H1 (cell line): ENCODE data around the gene PLCB2. TPM values are rescaled to one million over a fixed set of nuclear protein-coding genes. Genes with fewer than 3 reads are reported as not detected.
A peak's percentile ranks its signal among the peaks of the same experiment; 100 is the strongest.

Source experiments
- CTCF ChIA-PET: fragments of 300-600 bp; sonication (Branson Sonifier 250); formaldehyde crosslinking; loops from one replicate; lab custom pipeline; 2021; ENCODE audit not compliant: partially characterized antibody; lab: Charles Lee
- POLR2A ChIA-PET: fragments of 300-600 bp; sonication (Branson Sonifier 250); formaldehyde crosslinking; loops from one replicate; lab custom pipeline; 2021; ENCODE audit warnings: inconsistent platforms; ENCODE audit not compliant: partially characterized antibody; lab: Charles Lee
- DNase-seq, 2 experiments: peaks; one replicate each; pipeline versions ENCODE4 v3.0.0 to v3.0.0-alpha.2; 2010 to 2022; ENCODE audit warnings: low spot score in 2 of 2, low read depth in 1 of 2, mixed read lengths in 1 of 2
- FAIRE-seq: peaks from 2 replicates; lab custom pipeline; 2011; peaks lifted over from hg19 to GRCh38; lab: Jason Lieb, UNC
- H2AFZ ChIP-seq: 2 replicates; pipeline ENCODE4 v1.8.1; 2012; ENCODE audit warnings: low read length, inconsistent platforms
- H2AK5ac ChIP-seq: 2 replicates; pipeline ENCODE4 v1.6.1; 2013; ENCODE audit warnings: low read depth, low read length
- H2BK120ac ChIP-seq: replicated peaks from 2 replicates; pipeline ENCODE3; 2013; ENCODE audit warnings: low read depth, low read length, inconsistent platforms
- H2BK12ac ChIP-seq: 2 replicates; pipeline ENCODE4 v1.6.1; 2013; ENCODE audit warnings: low read depth, low read length
- H2BK15ac ChIP-seq: 2 replicates; pipeline ENCODE4 v1.6.1; 2013; ENCODE audit warnings: low read length
- H2BK20ac ChIP-seq: 2 replicates; pipeline ENCODE4 v1.6.1; 2013; ENCODE audit warnings: low read length
- H2BK5ac ChIP-seq: 2 replicates; pipeline ENCODE4 v1.6.1; 2013; ENCODE audit warnings: low read depth, low read length
- H3K14ac ChIP-seq: 2 replicates; pipeline ENCODE4 v1.6.1; 2013; ENCODE audit warnings: inconsistent platforms; ENCODE audit not compliant: insufficient read length
- H3K18ac ChIP-seq: 2 replicates; pipeline ENCODE4 v1.6.1; 2013; ENCODE audit warnings: low read length; ENCODE audit errors: extremely low read depth
- H3K23ac ChIP-seq: 2 replicates; pipeline ENCODE4 v1.6.1; 2013; ENCODE audit warnings: inconsistent platforms; ENCODE audit not compliant: insufficient read length
- H3K23me2 ChIP-seq: 2 replicates; pipeline ENCODE4 v1.6.1; 2013; ENCODE audit warnings: low read depth, low read length
- H3K27ac ChIP-seq: 2 replicates; pipeline ENCODE4 v1.6.1; 2011; ENCODE audit warnings: low read depth, low read length, inconsistent platforms
- H3K27me3 ChIP-seq, 4 experiments: replicated peaks in 1 of 4; 1 replicate in 1 of 4; 2 replicates in 3 of 4; pipeline versions ENCODE4 v1.6.1 to v1.8.1; 2011 to 2013; ENCODE audit warnings: low read length in 3 of 4, mild to moderate bottlenecking in 3 of 4, inconsistent platforms in 2 of 4, mixed read lengths in 2 of 4, moderate library complexity in 1 of 4; ENCODE audit not compliant: control insufficient read depth in 3 of 4, insufficient read depth in 3 of 4; ENCODE audit errors: extremely low read depth in 1 of 4
- H3K36me3 ChIP-seq, 4 experiments: 2 replicates each; pipeline versions ENCODE4 v1.6.1 to v1.8.1; 2011 to 2013; ENCODE audit warnings: mild to moderate bottlenecking in 4 of 4, low read length in 3 of 4, moderate library complexity in 2 of 4, control low read depth in 1 of 4, inconsistent platforms in 1 of 4; ENCODE audit not compliant: insufficient read depth in 4 of 4, control insufficient read depth in 2 of 4
- H3K4ac ChIP-seq: replicated peaks from 2 replicates; pipeline ENCODE3; 2013; ENCODE audit warnings: low read length, low read depth, mixed read lengths, inconsistent platforms; ENCODE audit not compliant: insufficient read length
- H3K4me1 ChIP-seq, 4 experiments: replicated peaks in 1 of 4; 1 replicate in 1 of 4; 2 replicates in 3 of 4; pipeline versions ENCODE4 v1.6.1 to v1.8.1; 2011 to 2013; ENCODE audit warnings: low read length in 3 of 4, inconsistent platforms in 2 of 4, mixed read lengths in 1 of 4; ENCODE audit not compliant: insufficient read depth in 4 of 4, control insufficient read depth in 3 of 4
- H3K4me2 ChIP-seq, 2 experiments: 2 replicates each; pipeline versions ENCODE4 v1.6.1 to v1.8.1; 2011 to 2013; ENCODE audit warnings: low read depth in 2 of 2, low read length in 2 of 2, control low read depth in 1 of 2, inconsistent platforms in 1 of 2, mild to moderate bottlenecking in 1 of 2; ENCODE audit not compliant: insufficient read depth in 1 of 2
- H3K4me3 ChIP-seq, 4 experiments: fragments of 200-600, 300-600 bp in 1 of 4; sonication (generic), shearing (Covaris generic), sonication (Bioruptor Twin) in 1 of 4; 2 replicates each; pipeline versions ENCODE4 v1.5.1 to v1.8.1; 2011 to 2016; ENCODE audit warnings: low read length in 4 of 4, low read depth in 3 of 4, control low read depth in 2 of 4, inconsistent platforms in 2 of 4, mild to moderate bottlenecking in 2 of 4, mixed read lengths in 1 of 4, moderate library complexity in 1 of 4; ENCODE audit not compliant: insufficient read depth in 2 of 4; ENCODE audit errors: extremely low read depth in 1 of 4
- H3K56ac ChIP-seq: replicated peaks from 2 replicates; pipeline ENCODE3; 2013; ENCODE audit warnings: low read depth, mild to moderate bottlenecking, mixed read lengths, low read length, inconsistent platforms; ENCODE audit not compliant: insufficient read length
- H3K79me1 ChIP-seq: 2 replicates; pipeline ENCODE4 v1.6.1; 2013; ENCODE audit warnings: low read depth, low read length, control low read depth
- H3K79me2 ChIP-seq, 2 experiments: 2 replicates each; pipeline versions ENCODE4 v1.6.1 to v1.8.1; 2012 to 2013; ENCODE audit warnings: low read length in 2 of 2, mild to moderate bottlenecking in 2 of 2, inconsistent platforms in 1 of 2; ENCODE audit not compliant: insufficient read depth in 2 of 2, control insufficient read depth in 1 of 2
- H3K9ac ChIP-seq, 4 experiments: replicated peaks in 1 of 4; 1 replicate in 1 of 4; 2 replicates in 3 of 4; pipeline versions ENCODE4 v1.6.1 to v1.8.1; 2011 to 2013; ENCODE audit warnings: low read depth in 3 of 4, low read length in 3 of 4, control low read depth in 2 of 4, mild to moderate bottlenecking in 2 of 4, moderate library complexity in 2 of 4, inconsistent platforms in 1 of 4; ENCODE audit errors: extremely low read depth in 1 of 4
- H3K9me3 ChIP-seq, 2 experiments: 2 replicates each; pipeline versions ENCODE4 v1.6.1 to v1.8.1; 2012 to 2013; ENCODE audit warnings: mild to moderate bottlenecking in 2 of 2, moderate library complexity in 2 of 2, control low read depth in 1 of 2, inconsistent platforms in 1 of 2, low read depth in 1 of 2, low read length in 1 of 2, mixed read lengths in 1 of 2; ENCODE audit not compliant: insufficient read depth in 2 of 2
- H4K20me1 ChIP-seq, 2 experiments: replicated peaks in 1 of 2; 2 replicates each; pipeline versions ENCODE3 to v1.8.1; 2011 to 2013; ENCODE audit warnings: inconsistent platforms in 2 of 2, low read length in 2 of 2, mild to moderate bottlenecking in 1 of 2; ENCODE audit not compliant: insufficient read depth in 2 of 2, control insufficient read depth in 1 of 2
- H4K5ac ChIP-seq: 2 replicates; pipeline ENCODE4 v1.6.1; 2013; ENCODE audit warnings: low read length, low read depth, mixed read lengths, inconsistent platforms; ENCODE audit not compliant: insufficient read length
- H4K8ac ChIP-seq: 2 replicates; pipeline ENCODE4 v1.8.0; 2013; ENCODE audit warnings: mild to moderate bottlenecking, moderate library complexity, low read length, inconsistent platforms; ENCODE audit not compliant: insufficient read depth; ENCODE audit errors: extremely low read depth
- H4K91ac ChIP-seq: replicated peaks from 2 replicates; pipeline ENCODE3; 2013; ENCODE audit warnings: low read length, mixed read lengths, inconsistent platforms; ENCODE audit not compliant: insufficient read length
- BCL11A ChIP-seq, 2 experiments: IDR thresholded peaks; one replicate each; pipeline ENCODE4 v1.6.1; 2011; ENCODE audit warnings: low read depth in 2 of 2, low read length in 2 of 2, mild to moderate bottlenecking in 2 of 2
- BRCA1 ChIP-seq: IDR thresholded peaks from 2 replicates; pipeline ENCODE4 v1.6.1; 2012; ENCODE audit warnings: low read depth, low read length, improper control_type of control experiment
- CBX8 ChIP-seq: fragments of 300-800, 300-1000 bp; sonication (generic); IDR thresholded peaks from 2 replicates; pipeline ENCODE4 v1.7.1; 2016; ENCODE audit warnings: low read depth, low read length, borderline replicate concordance
- E2F6 ChIP-seq: IDR thresholded peaks from 2 replicates; pipeline ENCODE4 v1.6.1; 2012; ENCODE audit warnings: inconsistent platforms
- EGR1 ChIP-seq: IDR thresholded peaks from 2 replicates; pipeline ENCODE4 v1.6.1; 2011; ENCODE audit warnings: low read depth, low read length, borderline replicate concordance
- MAX ChIP-seq: IDR thresholded peaks from 2 replicates; pipeline ENCODE4 v1.6.1; 2012; ENCODE audit warnings: inconsistent platforms
- POLR2A ChIP-seq, 2 experiments: IDR thresholded peaks; 1 replicate in 1 of 2; 2 replicates in 1 of 2; pipeline ENCODE4 v1.6.1; 2011; ENCODE audit warnings: low read depth in 2 of 2, low read length in 2 of 2, mild to moderate bottlenecking in 2 of 2; ENCODE audit errors: control extremely low read depth in 1 of 2
- RNF2 ChIP-seq: fragments of 200-900, 300-1000 bp; sonication (generic); IDR thresholded peaks from 2 replicates; pipeline ENCODE4 v1.7.1; 2016; ENCODE audit warnings: borderline replicate concordance, low read depth, mild to moderate bottlenecking, antibody characterized with exemption, low read length; ENCODE audit not compliant: poor library complexity, severe bottlenecking; ENCODE audit errors: missing control alignments
- SAP30 ChIP-seq: fragments of 300-600 bp; sonication (generic); IDR thresholded peaks from 2 replicates; pipeline ENCODE4 v1.7.1; 2012; ENCODE audit warnings: low read length, moderate library complexity, mild to moderate bottlenecking, inconsistent platforms; ENCODE audit not compliant: insufficient read depth, insufficient replicate concordance
- TAF7 ChIP-seq: optimal IDR thresholded peaks from 2 replicates; pipeline ENCODE3; 2011; ENCODE audit warnings: low read depth, mild to moderate bottlenecking, inconsistent platforms, low read length, moderate library complexity, borderline replicate concordance
- YY1 ChIP-seq: IDR thresholded peaks from 2 replicates; pipeline ENCODE4 v1.6.1; 2011; ENCODE audit warnings: low read depth, mild to moderate bottlenecking, low read length
- ZNF274 ChIP-seq: IDR thresholded peaks from 2 replicates; pipeline ENCODE4 v1.7.0; 2012; ENCODE audit warnings: low read length, borderline replicate concordance; ENCODE audit errors: extremely low read depth
- WGBS, 2 experiments: shearing (Covaris generic) in 1 of 2; methylation state at CpG; one replicate each; pipeline versions ENCODE4 v1.1.6 to v1.1.7; 2013 to 2015; ENCODE audit warnings: low lambda C conversion rate in 2 of 2, mixed read lengths in 2 of 2, inconsistent platforms in 1 of 2, low coverage in 1 of 2, missing lambda C conversion rate in 1 of 2; ENCODE audit not compliant: insufficient replicate concordance in 2 of 2, insufficient coverage in 1 of 2, insufficient read length in 1 of 2; ENCODE audit errors: extremely low coverage in 1 of 2, missing lambda C conversion rate in 1 of 2; 5-methylcytosine and 5-hydroxymethylcytosine counted together
- polyA plus RNA-seq, 7 experiments: library from polyadenylated mRNA; depleted of rRNA in 3 of 7; stranded (reverse) in 5 of 7; unstranded in 2 of 7; fragments of >200 nt in 5 of 7; fragments of 200-250 nt in 2 of 7; gene quantifications; 1 replicate in 5 of 7; 2 replicates in 1 of 7; 4 replicates in 1 of 7; pipeline versions ENCODE4 v1.2.1 to v1.2.3, GENCODE V29; 2011 to 2013; ENCODE audit warnings: missing spikeins in 2 of 7, mixed read lengths in 2 of 7
- total RNA-seq: library from RNA; stranded (reverse); fragmentation: NEBNext Ultra II Directional; extraction: Animal tissue kit (Norgen Biotek cat#: 25700); gene quantifications from 2 replicates; pipeline ENCODE4 v1.2.1, GENCODE V29; 2021

The PLCB2 gene
- total and polyA plus RNA-seq, 2 of the 8 experiments (the other 6 are each of a cell fraction or from before 2014, with no cell fraction given): 7.2 to 8.4 TPM

- H3K56ac ChIP-seq: no peak overlapping the region
- no peak for FAIRE-seq
- TF ChIP-seq MAX: no peak
- TF ChIP-seq SAP30: no peak
- no peak for TF ChIP-seq EGR1
- TF ChIP-seq BRCA1: no peak
- no peak for TF ChIP-seq E2F6
- TF ChIP-seq ZNF274: no peak
- no peak for TF ChIP-seq RNF2
- no peak for TF ChIP-seq TAF7
- no peak for TF ChIP-seq BCL11A (IDR thresholded peaks at IDR 0.05; ENCODE audit: low read depth in 2 of 2, low read length in 2 of 2)
- TF ChIP-seq YY1: no peak
- no peak for TF ChIP-seq POLR2A (IDR thresholded peaks at IDR 0.05; ENCODE audit: control extremely low read depth in 1 of 2, low read depth in 2 of 2, low read length in 2 of 2)
- TF ChIP-seq CBX8: no peak
Observed at GRCh38 chr15:40285554-40286011, 22.2 kb downstream of the PLCB2 start.

More at GRCh38 chr15:40285554-40286011, 22.2 kb downstream of the PLCB2 start:
- no peak overlapping the region for H4K91ac ChIP-seq
- no peak overlapping the region for H4K5ac ChIP-seq
- no peak overlapping the region for H4K8ac ChIP-seq
- peaks cover 22% of the 10 kb centered on the region; the same call in 1 of the 2 replicates for H3K23me2 ChIP-seq
- H3K4ac ChIP-seq: no peak overlapping the region
- no peaks in the 10 kb centered on the region for H3K9me3 ChIP-seq
- no peak overlapping the region for H2BK120ac ChIP-seq
- no peak overlapping the region for H3K18ac ChIP-seq
- H3K36me3 ChIP-seq: peaks cover 0 to 15% (median 0%) of the 10 kb centered on the region in 4 experiments; a peak in 1 of 8 replicates
- POLR2A ChIA-PET: interaction anchor here (0.9 to 2.3 kb wide), 10 partner anchors 10 to 233 kb away, joined by 3 to 9 read pairs (median 6); partner anchors contain the start of genes INAFM2 and PLCB2
- H2BK12ac ChIP-seq: 0 out of 2 replicates have a peak overlapping the region, but pooled peaks have one; percentile 19
- H2BK5ac ChIP-seq: no peak overlapping the region
- no peaks in the 10 kb centered on the region for H4K20me1 ChIP-seq
- no peak overlapping the region for H3K23ac ChIP-seq
- H3K79me2 ChIP-seq: no peaks in the 10 kb centered on the region
- no peak overlapping the region for H2BK20ac ChIP-seq
- no peaks in the 10 kb centered on the region; the same call in 1 of the 2 replicates for H3K79me1 ChIP-seq
- peaks cover 43 to 67% (median 56%) of the 10 kb centered on the region in 4 experiments for H3K27me3 ChIP-seq
- peaks cover 16 to 44% (median 33%) of the 10 kb centered on the region in 4 experiments for H3K4me1 ChIP-seq
- no peak overlapping the region for H2BK15ac ChIP-seq
- H3K9ac ChIP-seq: no peak overlapping the region
- CTCF ChIA-PET: interaction anchor here (0.6 to 16.2 kb wide), 11 partner anchors 11 to 234 kb away, joined by 3 to 518 read pairs (median 3); partner anchors contain the start of genes CCDC9B, INAFM2, PAK6 and PLCB2
- no peak overlapping the region for H3K27ac ChIP-seq
- DNase-seq: no peak
- 15% methylated on average over 1 of the region's 1 CpG; no CpG with 5 or more reads in 1 of the 2 experiments for WGBS, 2 experiments
- peak overlapping the region; percentile 40; the same call in 1 of the 2 replicates for H2AK5ac ChIP-seq
- H3K4me2 ChIP-seq: peak overlapping the region; percentile 14 to 18; a peak in 2 of 4 replicates
- H3K14ac ChIP-seq: no peak overlapping the region
- no peak overlapping the region for H2AFZ ChIP-seq
- H3K4me3 ChIP-seq: no peak overlapping the region
